NCI-H1930 (cell line): Measurements from ENCODE around the gene COMT.

Experiments used
- DNase-seq, 2 experiments: peaks; one replicate each; lab custom pipeline; 2025; lab: John Stamatoyannopoulos, UW

COMT gene

DNA sequence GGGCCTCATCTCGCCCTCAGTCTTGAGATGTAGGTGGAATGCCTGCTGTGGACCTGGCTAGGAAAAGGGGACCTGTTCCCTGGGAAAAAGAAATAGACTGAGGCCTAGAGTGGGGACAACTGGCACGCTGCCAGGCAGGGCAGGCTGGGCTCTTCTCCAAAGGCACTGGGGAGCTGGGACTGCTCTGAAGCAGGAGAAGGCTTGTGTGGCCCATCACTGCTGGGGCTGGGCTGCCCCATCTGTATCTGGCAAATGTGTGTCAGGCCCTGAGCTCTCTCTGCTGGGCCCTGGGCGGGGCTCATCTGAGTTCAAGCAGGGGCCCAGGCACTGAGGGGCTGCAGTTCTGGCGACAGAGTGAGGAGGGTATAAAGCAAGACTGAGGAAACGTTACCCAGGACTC, 42.2 kb downstream of the COMT start:
- no peak for DNase-seq

DNA sequence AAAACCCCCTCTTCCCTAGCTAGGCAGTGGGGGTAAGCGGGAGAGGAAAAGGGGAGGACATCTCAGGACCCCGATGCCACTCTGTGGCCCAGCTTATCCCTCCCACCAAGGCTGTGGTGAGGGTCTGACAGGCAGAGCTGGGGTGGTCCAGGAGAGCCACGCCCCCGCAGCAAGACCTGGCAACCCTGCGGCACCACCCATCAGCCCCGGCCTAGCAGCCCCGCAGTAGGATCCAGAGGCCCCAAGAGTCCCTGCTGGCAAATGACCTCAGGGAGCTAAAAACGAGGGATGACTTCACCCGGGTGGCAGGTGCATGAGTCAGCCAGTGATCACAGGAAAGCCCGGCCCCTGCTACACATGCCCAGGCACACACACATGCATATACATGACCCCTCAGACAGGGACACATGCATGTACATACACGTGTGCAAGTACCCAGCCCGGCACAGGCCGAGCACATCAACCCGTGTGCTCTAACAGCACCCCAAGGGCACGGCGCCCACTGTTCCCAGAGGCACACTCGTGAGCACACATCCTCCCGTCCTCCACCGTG, 42.7 kb downstream of the COMT start:
- DNase-seq: no peak

- DNase-seq: no peak
Observed at GRCh38 chr22:19984851-19985811, 43.6 kb downstream of the COMT start.

GRCh38 chr22:19986011-19986409, 44.4 kb downstream of the COMT start:
- no peak for DNase-seq

DNA sequence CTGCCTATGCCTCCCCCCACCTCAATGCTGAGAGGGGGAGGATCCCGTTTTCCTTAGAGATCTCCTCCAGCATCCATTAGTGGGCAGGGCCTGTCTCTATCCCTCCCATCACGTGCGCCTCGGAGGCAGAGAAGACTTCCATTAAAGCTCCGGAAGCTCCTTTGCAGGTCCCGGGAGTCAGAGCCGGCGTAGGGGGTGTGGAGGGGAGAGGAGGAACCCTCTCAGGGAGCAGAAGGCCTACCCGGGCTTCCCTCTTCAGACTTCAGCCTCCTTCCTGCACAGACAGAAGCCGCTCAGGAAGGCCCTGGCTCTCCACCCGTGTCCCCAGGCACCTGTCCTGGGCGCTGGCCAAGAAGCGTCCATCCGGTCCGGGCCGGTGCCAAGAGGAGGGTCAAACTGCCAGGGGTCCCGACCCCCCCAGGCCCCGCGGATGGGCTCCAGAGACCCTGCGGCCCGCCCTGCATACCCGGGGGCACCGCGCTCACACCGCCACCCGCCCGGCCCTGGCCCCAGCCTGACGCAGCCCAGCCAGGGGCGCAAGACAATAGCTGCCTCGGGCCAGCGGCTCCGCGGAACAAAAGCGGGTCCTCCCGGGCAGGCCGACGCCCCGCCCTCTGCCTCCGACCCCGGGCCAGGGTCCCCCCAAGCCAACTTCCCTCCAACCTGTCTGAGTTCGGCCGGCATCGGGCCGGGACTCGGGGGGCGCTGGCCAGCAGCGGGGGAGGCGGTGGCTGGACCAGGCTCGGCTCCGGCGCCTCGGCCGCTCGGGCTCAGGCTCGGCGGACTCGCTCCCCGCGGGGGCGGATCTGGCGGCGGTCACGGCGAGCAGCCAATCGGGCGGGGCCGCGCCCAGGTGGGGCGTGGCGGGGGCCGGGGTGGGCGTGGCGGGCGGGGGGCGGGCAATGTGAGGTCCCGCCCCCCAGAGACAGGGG, 45.1 kb downstream of the COMT start:
- DNase-seq: peak; percentile 39 to 74

DNA sequence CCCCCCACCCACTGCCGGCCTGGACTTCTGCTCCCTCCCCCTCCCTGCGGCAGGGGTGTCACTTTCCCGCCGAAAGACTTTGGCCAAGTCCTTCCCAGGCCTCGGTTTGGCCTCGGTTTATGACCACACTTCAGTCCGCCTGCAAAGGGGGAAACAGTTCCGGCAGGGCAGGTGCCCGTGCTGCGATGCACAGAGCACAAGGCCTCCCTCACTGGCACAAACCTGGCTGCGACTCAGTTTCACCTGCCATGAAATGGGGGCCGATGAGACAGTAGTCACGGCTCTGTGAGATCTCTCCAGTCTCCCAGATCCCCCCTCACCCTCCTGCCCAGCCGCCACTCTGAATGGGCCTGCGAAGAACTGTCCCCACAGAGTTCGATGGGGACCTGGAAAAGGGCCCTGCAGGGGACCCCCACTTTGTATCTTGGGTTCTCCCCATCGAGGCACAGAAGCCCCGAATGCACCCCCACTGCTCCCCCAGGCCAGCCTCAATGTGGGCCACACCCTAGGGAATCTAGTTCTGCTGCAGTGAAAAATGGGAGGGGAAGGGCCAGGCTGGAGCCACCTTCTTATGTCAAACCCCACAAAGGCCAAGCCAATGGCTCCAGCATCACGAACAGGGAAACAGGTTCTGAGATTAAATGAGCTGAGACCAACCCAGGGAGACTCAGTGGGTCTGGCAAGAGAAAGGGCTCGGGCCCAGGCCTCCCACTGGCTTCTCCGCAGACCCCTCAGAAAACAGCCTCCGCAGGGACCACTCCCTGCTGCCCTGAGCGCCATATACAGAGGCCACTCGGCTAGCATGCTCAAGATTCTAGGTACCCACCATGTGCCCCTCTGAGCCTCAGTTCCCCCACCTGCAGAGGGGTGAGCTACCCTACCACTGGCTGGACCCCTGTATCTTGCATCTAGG, 46.1 kb downstream of the COMT start:
- DNase-seq: no peak

DNA sequence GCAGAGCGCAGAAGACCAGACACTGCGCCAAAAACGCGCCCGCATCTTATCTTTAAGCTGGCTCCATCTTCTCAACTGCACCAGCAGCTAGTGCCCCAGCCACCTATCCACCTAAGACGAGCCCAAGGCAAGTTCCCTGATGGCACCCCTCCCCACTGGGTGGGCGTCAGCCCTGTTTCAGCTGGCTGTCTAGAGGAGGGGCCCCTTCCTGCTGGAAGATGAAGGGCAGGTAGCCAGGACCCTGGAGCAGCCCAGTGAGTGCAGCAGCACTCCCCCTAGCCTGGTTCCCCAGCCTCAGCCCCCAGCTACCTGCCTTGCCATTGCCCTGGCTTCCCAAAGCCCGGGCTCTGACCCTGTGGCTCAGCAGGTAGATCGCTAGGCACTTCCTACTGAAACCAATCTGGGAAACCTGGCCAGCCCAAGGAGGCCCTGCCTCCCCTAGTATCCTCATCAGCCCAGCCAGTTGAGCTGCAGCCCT, 46.8 kb downstream of the COMT start:
- DNase-seq: no peak

- DNase-seq: no peak
Observed at GRCh38 chr22:19988965-19989724, 47.6 kb downstream of the COMT start.

GRCh38 chr22:19989725-19990067, 48.1 kb downstream of the COMT start:
- DNase-seq: no peak

GRCh38 chr22:19990188-19990587, 48.6 kb downstream of the COMT start:
- no peak for DNase-seq

DNA sequence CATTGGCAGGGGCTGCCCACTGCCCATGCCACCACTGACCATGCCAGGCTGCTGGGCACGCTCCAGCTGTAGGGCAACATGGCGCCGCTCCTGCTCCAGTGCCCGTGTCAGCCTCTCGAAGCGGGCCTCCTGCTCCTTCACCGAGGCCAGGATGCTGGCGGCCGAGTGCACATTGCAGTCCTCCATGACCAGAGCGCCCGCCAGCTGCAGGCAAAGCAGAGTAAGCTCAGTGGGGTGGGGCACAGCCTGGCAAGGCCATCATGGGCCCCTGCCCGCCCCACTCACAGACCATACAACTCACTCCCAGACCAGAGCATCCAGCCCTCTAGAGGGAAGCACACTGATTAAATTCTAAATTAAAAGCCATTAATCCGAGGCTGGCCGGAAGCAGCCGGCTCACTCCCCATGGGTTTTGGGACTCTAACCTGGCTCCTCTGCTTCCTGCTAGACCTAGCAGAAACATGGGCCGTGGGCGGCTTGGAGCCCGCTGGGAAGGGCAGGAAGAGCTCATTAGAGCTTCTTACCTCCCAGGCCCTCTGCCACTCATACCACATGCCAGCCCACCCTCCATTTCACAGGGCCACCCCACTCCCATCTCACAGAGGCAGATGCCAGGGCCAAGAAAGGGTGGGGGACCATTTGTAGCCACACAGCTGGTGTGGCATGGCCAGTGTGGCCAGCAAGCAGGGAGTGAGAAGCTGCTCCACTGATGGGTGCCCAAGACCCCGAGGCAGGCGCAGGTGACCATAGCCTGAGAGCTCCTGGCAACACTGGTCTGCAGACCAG, 49.2 kb downstream of the COMT start:
- DNase-seq: no peak

- no peak for DNase-seq
Observed at GRCh38 chr22:19991395-19991644, 49.7 kb downstream of the COMT start.

DNA sequence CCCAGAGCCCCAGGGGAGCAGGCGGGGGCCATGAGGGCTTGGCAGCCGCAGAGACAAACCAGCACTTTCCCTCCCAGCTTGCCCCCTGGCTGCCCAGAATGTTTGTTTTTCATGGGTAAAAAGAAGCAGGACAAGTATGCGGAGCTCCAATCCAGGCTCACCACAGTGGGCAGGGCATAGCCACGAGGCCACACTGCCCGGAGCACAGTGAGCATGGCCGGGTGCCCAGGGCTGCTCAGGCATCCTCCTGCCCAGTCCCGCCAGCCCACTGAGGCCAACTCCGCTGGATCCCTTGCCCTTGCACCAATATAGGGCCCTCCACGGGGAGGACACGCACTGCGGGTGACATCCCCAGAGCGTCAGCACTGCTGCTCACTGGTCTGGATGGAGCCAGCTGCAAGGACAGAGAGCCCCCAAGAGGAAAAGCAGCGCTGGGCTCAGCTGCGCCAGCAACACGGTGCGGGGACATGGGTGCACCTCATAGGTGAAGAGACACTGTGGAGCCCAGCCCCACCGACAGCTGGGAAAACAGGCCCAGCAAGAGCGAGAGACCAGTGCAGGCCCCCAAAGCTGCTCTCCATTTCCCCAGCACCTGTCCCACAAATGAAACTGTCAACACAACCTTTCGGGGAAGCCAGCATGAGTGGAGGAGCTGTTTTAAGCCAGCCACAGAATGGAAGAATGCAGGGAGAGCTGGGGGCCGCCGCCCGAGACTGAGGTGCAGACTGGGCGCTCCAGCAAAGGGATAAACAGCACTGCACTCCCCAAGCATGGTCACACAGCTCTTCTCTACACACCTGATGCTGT, 50.3 kb downstream of the COMT start:
- no peak for DNase-seq

GRCh38 chr22:19992481-19992911, 50.9 kb downstream of the COMT start:
- DNase-seq: no peak

DNA sequence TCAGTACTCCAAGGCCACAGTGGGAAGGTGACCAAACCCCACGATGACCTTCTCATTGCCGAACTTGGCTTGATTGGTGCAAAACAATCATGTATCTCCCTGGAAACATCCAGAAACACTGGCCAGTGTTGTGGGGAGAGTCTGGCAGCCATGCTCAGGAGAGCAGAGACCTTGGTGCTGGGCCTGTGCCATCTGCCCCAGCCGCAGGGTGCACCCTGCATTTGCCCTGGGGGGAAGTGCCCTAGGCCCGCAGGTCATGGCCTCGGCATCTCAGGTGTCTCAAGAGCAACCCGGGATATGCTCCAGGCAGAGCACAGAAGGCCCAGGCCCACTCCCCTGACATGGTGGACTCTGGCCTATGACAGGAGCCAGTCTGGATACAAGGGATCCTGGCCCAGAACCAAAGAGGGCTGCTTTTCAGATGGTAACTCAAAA, 51.4 kb downstream of the COMT start:
- no peak for DNase-seq

DNA sequence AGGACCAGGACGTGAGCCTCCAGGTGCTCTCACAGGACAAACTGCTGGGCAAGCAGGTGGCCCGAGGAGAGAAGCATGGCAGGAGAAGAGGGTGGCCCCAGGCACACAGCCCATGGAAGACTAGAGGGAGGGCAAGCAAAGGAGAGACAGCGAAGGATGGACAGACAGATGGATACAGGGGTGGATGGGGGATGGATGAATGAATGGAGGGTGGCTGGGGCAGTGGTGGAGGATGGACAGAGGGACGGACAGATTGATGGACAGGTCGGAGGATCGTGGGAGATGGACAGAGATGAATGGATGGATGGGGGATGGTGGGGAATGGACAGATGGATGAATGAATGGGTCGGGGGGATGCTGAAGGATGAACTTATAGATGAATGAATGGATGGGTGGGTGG, 52.4 kb downstream of the COMT start:
- DNase-seq: no peak

DNA sequence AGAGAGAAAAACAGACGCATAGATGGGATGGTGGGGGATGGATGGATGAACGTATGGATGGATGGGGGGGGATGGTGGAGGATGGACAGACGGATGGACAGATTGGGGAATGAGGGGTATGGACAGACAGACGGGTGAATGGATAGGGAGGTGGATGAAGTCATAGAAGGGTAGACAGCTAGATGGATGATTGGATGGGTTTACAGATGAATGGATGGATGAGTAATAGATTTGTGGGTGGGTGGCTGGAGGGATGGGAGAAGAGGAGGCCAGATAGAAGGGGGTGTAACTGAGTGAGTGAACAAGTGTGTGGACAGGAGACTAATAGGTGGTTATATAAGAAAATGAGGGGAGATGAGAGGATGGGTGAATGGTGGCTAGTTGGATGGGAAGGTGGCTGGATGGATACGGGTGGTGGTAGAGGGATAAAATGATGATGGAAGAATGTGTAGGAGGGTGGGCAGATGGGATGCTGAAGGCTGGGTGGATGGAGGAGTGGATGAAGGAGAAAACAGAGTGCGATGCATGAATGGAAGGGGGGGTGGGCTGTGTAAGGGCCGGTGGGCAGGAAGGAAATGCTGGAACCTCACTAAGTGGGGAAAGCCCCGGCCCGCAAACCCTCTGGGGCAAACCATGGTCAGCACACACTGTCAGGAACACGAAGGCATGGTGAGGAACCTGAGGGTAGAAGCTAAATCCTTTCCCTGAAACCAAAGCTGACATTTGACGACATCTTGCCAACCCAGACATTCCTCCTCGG, 53.5 kb downstream of the COMT start:
- DNase-seq: no peak

GRCh38 chr22:19995611-19996339, 54.2 kb downstream of the COMT start:
- no peak for DNase-seq
